K562 (cell line): ENCODE measurements around the gene YBEY. TPM values are rescaled to one million over a fixed set of nuclear protein-coding genes. Genes with fewer than 3 reads are reported as not detected.
A peak's percentile ranks its signal among the peaks of the same experiment; 100 is the strongest.

Experiments
- BRF1 ChIP-seq: IDR thresholded peaks from 3 replicates; pipeline ENCODE4 v1.6.1; 2011; ENCODE audit warnings: borderline replicate concordance, mild to moderate bottlenecking; ENCODE audit not compliant: insufficient read length; ENCODE audit errors: extremely low read depth
- EP400 ChIP-seq: fragments of 450-650 bp; IDR thresholded peaks from 2 replicates; pipeline ENCODE4 v1.6.1; 2017; ENCODE audit warnings: antibody characterized with exemption, mild to moderate bottlenecking, moderate library complexity
- FOXJ2 ChIP-seq: fragments of 200-800 bp; sonication (Bioruptor generic); IDR thresholded peaks from 2 replicates; pipeline ENCODE4 v1.6.1; 2016; ENCODE audit warnings: missing genetic modification characterization, missing compliant biosample characterization
- GTF2F1 ChIP-seq: IDR thresholded peaks from 2 replicates; pipeline ENCODE4 v1.6.1; 2011; ENCODE audit warnings: low read depth, low read length, improper control_type of control experiment
- HDAC2 ChIP-seq: fragments of 450-650 bp; IDR thresholded peaks from 2 replicates; pipeline ENCODE4 v1.6.1; 2016; ENCODE audit warnings: mild to moderate bottlenecking
- HDAC3 ChIP-seq: fragments of 450-650 bp; IDR thresholded peaks from 2 replicates; pipeline ENCODE4 v1.6.1; 2018; ENCODE audit warnings: borderline replicate concordance, mild to moderate bottlenecking, moderate library complexity; ENCODE audit not compliant: partially characterized antibody
- ID3 ChIP-seq, 2 experiments: fragments of 250-450 bp in 1 of 2; fragments of 450-650 bp in 1 of 2; sonication (Bioruptor Pico) in 1 of 2; IDR thresholded peaks; 2 replicates each; pipeline versions ENCODE4 v1.6.1 to v1.8.0; 2016 to 2021; ENCODE audit warnings: mild to moderate bottlenecking in 2 of 2, moderate library complexity in 2 of 2, missing compliant biosample characterization in 1 of 2, missing genetic modification characterization in 1 of 2
- IFI16 ChIP-seq: fragments of 250-450 bp; sonication (Bioruptor Pico); IDR thresholded peaks from 2 replicates; pipeline ENCODE4 v2.1.2; 2022; ENCODE audit warnings: mild to moderate bottlenecking, inconsistent platforms
- ILK ChIP-seq: fragments of 450-650 bp; IDR thresholded peaks from 2 replicates; pipeline ENCODE4 v1.6.1; 2016; ENCODE audit warnings: missing genetic modification characterization, low read depth, mild to moderate bottlenecking, missing compliant biosample characterization, moderate library complexity, borderline replicate concordance
- KLF13 ChIP-seq: fragments of 450-650 bp; IDR thresholded peaks from 2 replicates; pipeline ENCODE4 v1.6.1; 2016; ENCODE audit warnings: missing genetic modification characterization, low read depth, mild to moderate bottlenecking, missing compliant biosample characterization, moderate library complexity, borderline replicate concordance
- MYC ChIP-seq, 2 experiments: fragments of 250-450 bp in 1 of 2; sonication (Bioruptor Pico) in 1 of 2; IDR thresholded peaks; 2 replicates each; pipeline versions ENCODE4 v1.5.1 to v1.6.1; 2012 to 2021; ENCODE audit warnings: low read depth in 2 of 2, borderline replicate concordance in 1 of 2, improper control_type of control experiment in 1 of 2, low read length in 1 of 2, mild to moderate bottlenecking in 1 of 2, moderate library complexity in 1 of 2
- NR1H2 ChIP-seq: sonication (generic); formaldehyde crosslinking; IDR thresholded peaks from 2 replicates; pipeline ENCODE4 v1.4.0; 2020; ENCODE audit warnings: mild to moderate bottlenecking, missing genetic modification reagents
- TBL1XR1 ChIP-seq, 2 experiments: IDR thresholded peaks; 2 replicates each; pipeline ENCODE4 v1.6.1; 2012; ENCODE audit warnings: improper control_type of control experiment in 2 of 2, low read length in 2 of 2, mild to moderate bottlenecking in 1 of 2
- TCF15 ChIP-seq: fragments of 250-450 bp; sonication (Bioruptor Pico); IDR thresholded peaks from 2 replicates; pipeline ENCODE4 v1.8.0; 2022; ENCODE audit warnings: moderate library complexity, mild to moderate bottlenecking, inconsistent platforms
- ZKSCAN8 ChIP-seq: fragments of 200-800 bp; sonication (Bioruptor generic); IDR thresholded peaks from 2 replicates; pipeline ENCODE4 v1.6.1; 2016; ENCODE audit warnings: missing genetic modification characterization, missing compliant biosample characterization
- ZNF197 ChIP-seq: fragments of 200-800 bp; sonication (Bioruptor generic); IDR thresholded peaks from 2 replicates; pipeline ENCODE4 v1.6.1; 2016; ENCODE audit warnings: low read depth, missing genetic modification characterization, missing compliant biosample characterization
- ZNF24 ChIP-seq: fragments of 450-650 bp; IDR thresholded peaks from 2 replicates; pipeline ENCODE4 v1.6.1; 2016
- ZNF253 ChIP-seq: fragments of 250-450 bp; sonication (Bioruptor Pico); conservative IDR thresholded peaks from 2 replicates; pipeline ENCODE4 v1.6.1; 2021; ENCODE audit warnings: mild to moderate bottlenecking
- ZNF41 ChIP-seq: fragments of 250-450 bp; sonication (Bioruptor Pico); conservative IDR thresholded peaks from 2 replicates; pipeline ENCODE4 v1.4.0; 2020; ENCODE audit warnings: mild to moderate bottlenecking
- polyA plus RNA-seq, 8 experiments: library from polyadenylated mRNA; depleted of rRNA in 4 of 8; stranded (reverse) in 5 of 8; unstranded in 3 of 8; fragments of >200 nt; fragmentation: Nextera tagmentation in 2 of 8; fragmentation: Illumina TruSeq in 1 of 8; extraction: Ambion mirVana in 2 of 8; extraction: Trizol in 1 of 8; gene quantifications; 2 replicates each; pipeline versions ENCODE4 v1.2.1 to v1.2.3, GENCODE V29; 2011 to 2014; ENCODE audit warnings: inconsistent platforms in 1 of 8, missing spikeins in 1 of 8
- total RNA-seq, 7 experiments: library from RNA; depleted of rRNA in 6 of 7; stranded (reverse); fragments of >200 nt in 6 of 7; fragmentation: Illumina TruSeq in 2 of 7; extraction: Trizol in 2 of 7; gene quantifications; 2 replicates each; pipeline versions ENCODE4 v1.2.1 to v1.2.3, GENCODE V29; 2011 to 2021; ENCODE audit warnings: low replicate concordance in 1 of 7
- TF ChIP-seq, protein P1 (sequence below), 2 experiments: fragments of 450-650 bp; IDR thresholded peaks; 2 replicates each; pipeline ENCODE4 v1.6.1; 2018; ENCODE audit warnings: mild to moderate bottlenecking in 2 of 2, low read depth in 1 of 2; ENCODE audit not compliant: partially characterized antibody in 2 of 2

The YBEY gene
- total and polyA plus RNA-seq, 9 of the 15 experiments (the other 6 are each of a cell fraction or from before 2014, with no cell fraction given) = 6.4 to 28.0 (median 12.4) TPM

DNA sequence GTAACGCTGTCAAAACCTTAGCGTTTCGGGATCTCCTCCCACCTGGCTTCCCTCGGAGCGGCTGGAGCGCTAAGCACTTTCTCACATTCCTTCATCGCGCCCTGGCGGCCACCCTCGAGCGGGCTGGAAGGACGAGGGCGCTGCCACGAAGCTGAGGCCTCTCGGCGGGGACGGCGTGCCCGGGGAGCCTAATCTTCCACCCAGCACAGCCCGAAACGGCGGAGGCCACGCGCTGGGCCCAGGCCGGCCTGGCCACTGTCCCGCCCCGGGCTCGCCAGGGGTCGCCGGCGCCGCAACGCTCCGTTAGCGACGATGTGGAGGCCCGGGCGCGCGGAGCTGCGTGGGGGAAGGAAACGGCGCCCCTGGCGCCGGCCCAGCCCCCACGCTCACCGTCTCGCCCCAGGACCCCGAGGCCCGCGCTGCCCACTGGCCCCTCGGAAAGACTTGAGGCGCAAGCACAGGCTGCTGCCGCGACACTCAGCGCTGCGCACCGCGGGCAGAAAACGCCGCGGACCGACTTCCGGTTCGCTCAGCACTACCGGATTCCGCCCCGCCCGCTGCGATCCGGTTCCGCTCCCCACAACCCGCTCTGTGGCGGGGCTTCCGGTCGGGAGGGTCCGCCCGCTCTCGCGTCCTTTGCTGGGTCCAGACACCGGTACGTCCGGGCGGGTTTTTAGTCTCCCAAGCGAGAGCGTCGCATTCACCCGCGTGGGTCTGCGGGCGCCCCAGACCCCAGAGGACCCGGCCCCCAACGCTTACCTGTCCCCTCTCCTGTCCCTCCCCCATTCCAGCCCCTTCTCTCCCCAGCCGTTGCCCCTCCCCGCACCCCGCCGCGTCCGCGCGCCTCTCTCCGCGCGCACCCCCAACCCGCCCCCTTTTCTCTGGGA is at the start of gene YBEY (continued):
- 0 out of 2 replicates have a peak, but pooled peaks have one; percentile 29 for TF ChIP-seq ZNF197 (CRISPR knock-in tag)
- TF ChIP-seq FOXJ2 (tag) = peak; percentile 73; the same call in 1 of the 2 replicates
- TF ChIP-seq ZNF41 = no peak
- TF ChIP-seq ILK = no peak
- TF ChIP-seq ZKSCAN8 (CRISPR knock-in tag) = no peak
- no peak for TF ChIP-seq TCF15
- TF ChIP-seq KLF13 = no peak; the same call in 1 of the 2 replicates
- no peak for TF ChIP-seq HDAC3
- peak; percentile 63 for TF ChIP-seq ZNF24
- TF ChIP-seq MYC (IDR thresholded peaks at IDR 0.05; ENCODE audit: low read depth, low read length) = peak; percentile 90
- TF ChIP-seq MYC (CRISPR knock-in tag; IDR thresholded peaks at IDR 0.05; ENCODE audit: borderline replicate concordance, low read depth) = peak; percentile 66; the same call in 1 of the 2 replicates
- peak; percentile 88 for TF ChIP-seq EP400
- no peak for TF ChIP-seq BRF1
- no peak for TF ChIP-seq HDAC2
- 0 out of 2 replicates have a peak, but pooled peaks have one; percentile 19 for TF ChIP-seq NR1H2
- TF ChIP-seq ID3 (CRISPR knock-in tag; IDR thresholded peaks at IDR 0.05) = no peak
- TF ChIP-seq ID3 (tag; IDR thresholded peaks at IDR 0.05) = peak; percentile 95
- no peak for TF ChIP-seq IFI16 (CRISPR knock-in tag)
- peak; percentile 86; the same call in 1 of the 2 replicates for TF ChIP-seq GTF2F1
- no peak for TF ChIP-seq ZNF253 (CRISPR knock-in tag)
- peak in 1 of 2 experiments; percentile 10; a peak in 3 of 4 replicates for TF ChIP-seq TBL1XR1 (IDR thresholded peaks at IDR 0.05; ENCODE audit: low read length in 2 of 2)
- TF ChIP-seq, protein P1, sequence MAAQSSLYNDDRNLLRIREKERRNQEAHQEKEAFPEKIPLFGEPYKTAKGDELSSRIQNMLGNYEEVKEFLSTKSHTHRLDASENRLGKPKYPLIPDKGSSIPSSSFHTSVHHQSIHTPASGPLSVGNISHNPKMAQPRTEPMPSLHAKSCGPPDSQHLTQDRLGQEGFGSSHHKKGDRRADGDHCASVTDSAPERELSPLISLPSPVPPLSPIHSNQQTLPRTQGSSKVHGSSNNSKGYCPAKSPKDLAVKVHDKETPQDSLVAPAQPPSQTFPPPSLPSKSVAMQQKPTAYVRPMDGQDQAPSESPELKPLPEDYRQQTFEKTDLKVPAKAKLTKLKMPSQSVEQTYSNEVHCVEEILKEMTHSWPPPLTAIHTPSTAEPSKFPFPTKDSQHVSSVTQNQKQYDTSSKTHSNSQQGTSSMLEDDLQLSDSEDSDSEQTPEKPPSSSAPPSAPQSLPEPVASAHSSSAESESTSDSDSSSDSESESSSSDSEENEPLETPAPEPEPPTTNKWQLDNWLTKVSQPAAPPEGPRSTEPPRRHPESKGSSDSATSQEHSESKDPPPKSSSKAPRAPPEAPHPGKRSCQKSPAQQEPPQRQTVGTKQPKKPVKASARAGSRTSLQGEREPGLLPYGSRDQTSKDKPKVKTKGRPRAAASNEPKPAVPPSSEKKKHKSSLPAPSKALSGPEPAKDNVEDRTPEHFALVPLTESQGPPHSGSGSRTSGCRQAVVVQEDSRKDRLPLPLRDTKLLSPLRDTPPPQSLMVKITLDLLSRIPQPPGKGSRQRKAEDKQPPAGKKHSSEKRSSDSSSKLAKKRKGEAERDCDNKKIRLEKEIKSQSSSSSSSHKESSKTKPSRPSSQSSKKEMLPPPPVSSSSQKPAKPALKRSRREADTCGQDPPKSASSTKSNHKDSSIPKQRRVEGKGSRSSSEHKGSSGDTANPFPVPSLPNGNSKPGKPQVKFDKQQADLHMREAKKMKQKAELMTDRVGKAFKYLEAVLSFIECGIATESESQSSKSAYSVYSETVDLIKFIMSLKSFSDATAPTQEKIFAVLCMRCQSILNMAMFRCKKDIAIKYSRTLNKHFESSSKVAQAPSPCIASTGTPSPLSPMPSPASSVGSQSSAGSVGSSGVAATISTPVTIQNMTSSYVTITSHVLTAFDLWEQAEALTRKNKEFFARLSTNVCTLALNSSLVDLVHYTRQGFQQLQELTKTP (IDR thresholded peaks at IDR 0.05; ENCODE audit: low read depth in 1 of 2, partially characterized antibody in 2 of 2) = peak in 1 of 2 experiments; percentile 62
